Renal cortex interstitium (tissue), 15 donors: Measurements from ENCODE around the gene MRPS12. TPM values are rescaled to one million over a fixed set of nuclear protein-coding genes. Genes with fewer than 3 reads are reported as not detected.
"Not testable (repeated sequence)": the region's sequence is repeated elsewhere in the genome, so short reads cannot be mapped to it uniquely, and the experiment has no call there.

Experiments
- DNase-seq, 11 donors: peaks; one replicate each; pipeline ENCODE4 v3.0.0-alpha.2; 2013; ENCODE audit warnings: low read depth in 9 of 11, low spot score in 4 of 11; ENCODE audit errors: extremely low read depth in 1 of 11
- long read RNA-seq, 16 experiments: transcript quantifications; one replicate each; lab custom pipeline, GENCODE V29; 2026
- polyA plus RNA-seq, 3 donors: library from polyadenylated mRNA; unstranded; fragments of 120-200 nt; gene quantifications; one replicate each; pipeline ENCODE4 v1.2.1, GENCODE V29; 2013; ENCODE audit not compliant: insufficient read length in 3 of 3

Gene MRPS12
- 10 to 100 TPM; 15.2 to 27.4 (median 26.5) TPM for polyA plus RNA-seq
- long read RNA-seq, donor 1, transcript MRPS12-202 (3 exons, 929 nt) = minor isoform, 7 of 22 reads
- long read RNA-seq, donor 1, transcript MRPS12-201 (3 exons, 1,207 nt) = major isoform, 15 of 22 reads
- long read RNA-seq, donor 1, partial matches to known transcripts = 0 of 22 reads
- long read RNA-seq, donor 1, other reads (novel, unspliced or antisense) = 0 of 22 reads
- long read RNA-seq, donor 2, transcript MRPS12-201 (3 exons, 1,207 nt) = major isoform, 10 of 27 reads
- long read RNA-seq, donor 2, partial matches to known transcripts = 13 of 27 reads
- long read RNA-seq, donor 2, other reads (novel, unspliced or antisense) = 0 of 27 reads
- long read RNA-seq, donor 3, transcript MRPS12-202 (3 exons, 929 nt) = minor isoform, 7 of 105 reads
- long read RNA-seq, donor 3, transcript MRPS12-201 (3 exons, 1,207 nt) = major isoform, 26 of 105 reads
- long read RNA-seq, donor 3, partial matches to known transcripts = 68 of 105 reads
- long read RNA-seq, donor 3, other reads (novel, unspliced or antisense) = 0 of 105 reads
- long read RNA-seq, donor 4, transcript MRPS12-201 (3 exons, 1,207 nt) = major isoform, 15 of 24 reads
- long read RNA-seq, donor 4, transcript MRPS12-202 (3 exons, 929 nt) = minor isoform, 5 of 24 reads
- long read RNA-seq, donor 4, partial matches to known transcripts = 0 of 24 reads
- long read RNA-seq, donor 4, other reads (novel, unspliced or antisense) = 0 of 24 reads
- long read RNA-seq, donor 5, transcript MRPS12-201 (3 exons, 1,207 nt) = major isoform, 24 of 69 reads
- long read RNA-seq, donor 5, transcript MRPS12-203 (2 exons, 1,220 nt) = minor isoform, 5 of 69 reads
- long read RNA-seq, donor 5, transcript MRPS12-202 (3 exons, 929 nt) = minor isoform, 7 of 69 reads
- long read RNA-seq, donor 5, partial matches to known transcripts = 33 of 69 reads
- long read RNA-seq, donor 5, other reads (novel, unspliced or antisense) = 0 of 69 reads
- long read RNA-seq, donor 6, transcript MRPS12-203 (2 exons, 1,220 nt) = minor isoform, 5 of 16 reads
- long read RNA-seq, donor 6, transcript MRPS12-201 (3 exons, 1,207 nt) = major isoform, 9 of 16 reads
- long read RNA-seq, donor 6, partial matches to known transcripts = 0 of 16 reads
- long read RNA-seq, donor 6, other reads (novel, unspliced or antisense) = 0 of 16 reads
- long read RNA-seq, donor 7, transcript MRPS12-203 (2 exons, 1,220 nt) = minor isoform, 5 of 56 reads
- long read RNA-seq, donor 7, transcript MRPS12-202 (3 exons, 929 nt) = minor isoform, 9 of 56 reads
- long read RNA-seq, donor 7, transcript MRPS12-201 (3 exons, 1,207 nt) = major isoform, 12 of 56 reads
- long read RNA-seq, donor 7, partial matches to known transcripts = 28 of 56 reads
- long read RNA-seq, donor 7, other reads (novel, unspliced or antisense) = 0 of 56 reads
- long read RNA-seq, donor 8, transcript MRPS12-202 (3 exons, 929 nt) = minor isoform, 14 of 69 reads
- long read RNA-seq, donor 8, transcript MRPS12-201 (3 exons, 1,207 nt) = major isoform, 21 of 69 reads
- long read RNA-seq, donor 8, transcript MRPS12-203 (2 exons, 1,220 nt) = minor isoform, 9 of 69 reads
- long read RNA-seq, donor 8, partial matches to known transcripts = 25 of 69 reads
- long read RNA-seq, donor 8, other reads (novel, unspliced or antisense) = 0 of 69 reads
- long read RNA-seq, donor 9, transcript MRPS12-201 (3 exons, 1,207 nt) = major isoform, 13 of 30 reads
- long read RNA-seq, donor 9, partial matches to known transcripts = 14 of 30 reads
- long read RNA-seq, donor 9, other reads (novel, unspliced or antisense) = 0 of 30 reads
- long read RNA-seq, donor 10, transcript MRPS12-201 (3 exons, 1,207 nt) = major isoform, 19 of 52 reads
- long read RNA-seq, donor 10, transcript MRPS12-203 (2 exons, 1,220 nt) = minor isoform, 6 of 52 reads
- long read RNA-seq, donor 10, partial matches to known transcripts = 23 of 52 reads
- long read RNA-seq, donor 10, other reads (novel, unspliced or antisense) = 0 of 52 reads
- long read RNA-seq, donor 11, transcript MRPS12-201 (3 exons, 1,207 nt) = major isoform, 16 of 19 reads
- long read RNA-seq, donor 11, partial matches to known transcripts = 0 of 19 reads
- long read RNA-seq, donor 11, other reads (novel, unspliced or antisense) = 0 of 19 reads
- long read RNA-seq, donor 12, transcript MRPS12-201 (3 exons, 1,207 nt) = major isoform, 6 of 10 reads
- long read RNA-seq, donor 12, partial matches to known transcripts = 0 of 10 reads
- long read RNA-seq, donor 12, other reads (novel, unspliced or antisense) = 0 of 10 reads
- long read RNA-seq, donor 13, transcript MRPS12-202 (3 exons, 929 nt) = minor isoform, 9 of 64 reads
- long read RNA-seq, donor 13, transcript MRPS12-201 (3 exons, 1,207 nt) = major isoform, 30 of 64 reads
- long read RNA-seq, donor 13, partial matches to known transcripts = 22 of 64 reads
- long read RNA-seq, donor 13, other reads (novel, unspliced or antisense) = 0 of 64 reads
- long read RNA-seq, donor 14, transcript MRPS12-203 (2 exons, 1,220 nt) = minor isoform, 6 of 27 reads
- long read RNA-seq, donor 14, transcript MRPS12-201 (3 exons, 1,207 nt) = major isoform, 18 of 27 reads
- long read RNA-seq, donor 14, partial matches to known transcripts = 0 of 27 reads
- long read RNA-seq, donor 14, other reads (novel, unspliced or antisense) = 0 of 27 reads
- long read RNA-seq, donor 15, transcript MRPS12-201 (3 exons, 1,207 nt) = major isoform, 7 of 24 reads
- long read RNA-seq, donor 15, partial matches to known transcripts = 12 of 24 reads
- long read RNA-seq, donor 15, other reads (novel, unspliced or antisense) = 0 of 24 reads
- long read RNA-seq, donor 16, transcript MRPS12-201 (3 exons, 1,207 nt) = major isoform, 49 of 66 reads
- long read RNA-seq, donor 16, transcript MRPS12-202 (3 exons, 929 nt) = minor isoform, 12 of 66 reads
- long read RNA-seq, donor 16, transcript MRPS12-203 (2 exons, 1,220 nt) = minor isoform, 5 of 66 reads
- long read RNA-seq, donor 16, partial matches to known transcripts = 0 of 66 reads
- long read RNA-seq, donor 16, other reads (novel, unspliced or antisense) = 0 of 66 reads

- peak; percentile 98 to 100 (median 99) for DNase-seq
These were observed at the start of gene MRPS12 for GRCh38 chr19:38930776-38931520. TSS of gene MRPS12 (plus strand) at chr19:38930944. CDS start at chr19:38931295, 351 bp downstream.

GRCh38 chr19:38883286-38883685 is 47.5 kb upstream of the MRPS12 start:
- no peak for DNase-seq

- DNase-seq = not testable (repeated sequence)
These were observed 46.1 kb upstream of the MRPS12 start for GRCh38 chr19:38884691-38885090.

GRCh38 chr19:38888876-38889275 is 41.9 kb upstream of the MRPS12 start:
- DNase-seq = no peak

- no peak for DNase-seq
These were observed 40.9 kb upstream of the MRPS12 start for GRCh38 chr19:38889803-38890202.

- DNase-seq = no peak
These were observed 40.1 kb upstream of the MRPS12 start for GRCh38 chr19:38890686-38891085.

GRCh38 chr19:38891771-38892170 is 39.0 kb upstream of the MRPS12 start:
- DNase-seq = no peak

- no peak for DNase-seq
These were observed 37.9 kb upstream of the MRPS12 start for GRCh38 chr19:38892841-38893240.

GRCh38 chr19:38893341-38893771 is 37.4 kb upstream of the MRPS12 start:
- DNase-seq = no peak

- DNase-seq = no peak
These were observed 35.8 kb upstream of the MRPS12 start for GRCh38 chr19:38894968-38895367.

- DNase-seq = no peak
These were observed 31.8 kb upstream of the MRPS12 start for GRCh38 chr19:38898788-38899446.

- DNase-seq = peak; percentile 99 to 100 (median 100)
These were observed 31.1 kb upstream of the MRPS12 start, which contains the start of the genes NFKBIB and SIRT2 for GRCh38 chr19:38899447-38900201. TSS of gene NFKBIB (plus strand) at chr19:38899969. CDS start at chr19:38900033, 64 bp downstream. TSS of gene SIRT2 (minus strand) at chr19:38899618. CDS start at chr19:38899521, 97 bp downstream.

- peak in 2 of 11 donors; percentile 50 to 56 for DNase-seq
These were observed 30.5 kb upstream of the MRPS12 start for GRCh38 chr19:38900202-38900629.
